T-helper 1 cell treated with Interleukin-12 subunit alpha and Interleukin-12 subunit beta and Interleukin-4 antibody, amounts not matched to agents 30 ng/mL and 1 ng/mL, for 36 hours (primary cell): Measurements from ENCODE around the gene LRP2. TPM values are rescaled to one million over a fixed set of nuclear protein-coding genes. Genes with fewer than 3 reads are reported as not detected.
"Not testable (repeated sequence)": the region's sequence is repeated elsewhere in the genome, so short reads cannot be mapped to it uniquely, and the experiment has no call there.

ENCODE experiments used
- intact Hi-C: fragments of 100-400 bp; cut with micrococcal nuclease; formaldehyde crosslinking; loops from one replicate; pipeline ENCODE4 v1.15.1; 2024
- total RNA-seq: library from RNA; stranded (reverse); gene quantifications from 2 replicates; pipeline ENCODE4 v1.2.3, GENCODE V29; 2022

LRP2 gene
- total RNA-seq, 1 donor from 2014 or later, result not detected

DNA sequence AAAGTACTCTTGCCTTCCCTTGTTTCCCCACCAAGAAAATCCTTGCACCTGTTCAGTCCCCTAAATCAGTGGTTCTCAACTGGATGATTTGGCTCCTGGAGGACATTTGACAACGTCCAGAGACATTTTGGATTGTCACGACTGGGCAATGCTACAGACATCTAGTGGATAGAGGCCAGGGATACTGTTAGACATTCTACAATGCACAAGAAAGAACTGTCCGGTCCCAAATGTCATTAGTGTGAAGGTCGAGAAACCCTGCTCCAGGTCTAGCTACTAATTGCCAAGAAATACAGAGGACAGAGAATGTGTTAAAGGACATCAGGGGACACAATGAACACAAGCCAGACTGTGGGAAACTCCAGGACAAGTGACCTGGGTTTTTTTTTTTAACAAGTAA lies 60.0 kb downstream of the LRP2 start:
- intact Hi-C loops, result no loop called here

GRCh38 chr2:169301596-169302335 lies 60.6 kb downstream of the LRP2 start:
- intact Hi-C loops, result no loop called here

GRCh38 chr2:169300636-169301530 lies 61.5 kb downstream of the LRP2 start:
- intact Hi-C loops, result no loop called here

- intact Hi-C loops, result no loop called here
Observed at GRCh38 chr2:169298007-169298406, 64.3 kb downstream of the LRP2 start.

DNA sequence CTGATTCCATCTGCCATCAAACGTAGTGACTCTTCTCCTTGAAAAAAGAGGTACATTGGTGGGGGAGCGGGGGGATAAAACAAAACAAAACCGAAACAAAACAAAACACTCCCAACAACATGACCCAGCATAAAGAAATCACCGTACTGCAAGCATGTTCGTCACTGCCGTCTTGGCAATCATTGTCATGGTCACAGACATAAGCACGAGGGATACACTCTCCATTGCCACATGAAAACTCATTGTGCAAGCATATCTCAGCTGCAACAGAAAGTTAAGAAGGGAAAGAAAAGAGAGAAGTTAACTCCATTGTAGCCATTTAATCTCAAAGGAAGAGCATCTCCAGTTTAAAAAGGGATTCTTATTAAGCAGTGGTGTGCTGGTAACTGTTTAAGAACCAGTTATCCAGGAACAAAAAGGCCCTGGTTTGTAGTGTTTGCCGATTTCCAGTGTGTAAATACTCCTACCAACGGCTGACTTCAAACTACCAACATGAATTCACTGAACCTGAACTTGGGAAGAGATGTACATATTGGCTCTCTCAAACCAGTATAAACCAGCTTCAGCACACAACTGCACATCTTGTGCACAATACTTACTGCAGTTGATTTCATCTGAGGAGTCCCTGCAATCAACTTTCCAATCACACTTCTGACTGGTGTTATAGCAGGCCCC lies 68.2 kb downstream of the LRP2 start:
- intact Hi-C loops, result no loop called here

GRCh38 chr2:169291517-169291916 lies 70.8 kb downstream of the LRP2 start:
- intact Hi-C loops, result no loop called here

DNA sequence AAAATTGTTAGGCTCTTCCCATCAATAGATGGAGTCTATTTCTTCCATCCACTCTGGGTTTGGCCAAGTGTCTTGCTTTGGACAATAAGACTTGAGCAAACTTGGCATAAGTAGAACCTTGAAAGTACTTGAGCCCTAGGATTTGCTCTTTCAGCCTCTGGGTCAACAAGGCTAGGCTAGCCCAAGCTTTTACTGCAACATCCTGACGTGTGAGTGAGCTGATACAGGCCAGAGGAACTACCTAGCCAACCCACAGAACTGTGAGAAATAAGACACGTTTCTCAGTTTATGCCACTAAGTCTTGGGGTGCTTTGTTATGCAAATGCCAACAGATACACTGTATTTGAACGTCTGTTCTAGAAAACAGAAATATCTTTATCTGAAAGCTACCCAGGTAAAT lies 71.9 kb downstream of the LRP2 start:
- intact Hi-C loops, result no loop called here

DNA sequence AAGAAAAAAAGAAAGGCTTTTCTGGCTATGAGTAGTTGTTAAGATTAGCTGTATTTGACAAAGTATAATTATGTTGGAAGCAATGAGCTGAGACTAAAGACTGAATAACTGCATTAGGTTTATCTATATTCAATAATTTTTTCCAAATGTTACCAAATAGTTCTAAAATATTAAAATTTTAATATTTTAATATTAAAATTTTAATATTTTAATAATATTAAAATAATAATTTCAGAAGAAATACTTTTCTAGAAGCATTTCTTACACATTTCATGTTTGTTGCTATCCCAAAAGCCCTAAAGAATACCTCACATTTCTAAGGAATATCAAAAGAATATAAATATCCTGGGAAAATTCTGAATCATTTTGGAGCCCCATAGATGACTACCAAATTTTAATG lies 74.7 kb downstream of the LRP2 start:
- intact Hi-C loops, result no loop called here

- intact Hi-C loops, result no loop called here
Observed at GRCh38 chr2:169286624-169287231, 75.6 kb downstream of the LRP2 start.

GRCh38 chr2:169285531-169286235 lies 76.7 kb downstream of the LRP2 start:
- intact Hi-C loops, result no loop called here

DNA sequence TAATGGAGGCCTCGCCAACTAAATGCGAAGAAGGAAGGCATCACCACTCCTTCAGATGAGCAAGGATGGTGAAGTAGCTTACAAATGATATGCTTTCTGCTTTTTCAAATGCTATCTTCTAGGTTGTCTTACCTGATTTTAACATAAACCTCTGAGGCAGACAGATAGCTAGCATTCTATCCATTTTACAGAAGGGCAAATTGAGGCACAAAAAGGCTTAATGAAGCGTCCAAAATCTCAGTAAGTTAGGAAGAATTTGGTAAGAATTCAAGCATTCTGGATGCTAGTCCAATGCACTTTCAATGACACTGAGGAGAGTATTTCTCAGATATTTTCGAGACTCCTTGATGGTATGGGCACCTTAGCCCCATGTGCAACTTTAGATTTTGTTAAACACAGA lies 81.8 kb downstream of the LRP2 start:
- intact Hi-C loops, result no loop called here

DNA sequence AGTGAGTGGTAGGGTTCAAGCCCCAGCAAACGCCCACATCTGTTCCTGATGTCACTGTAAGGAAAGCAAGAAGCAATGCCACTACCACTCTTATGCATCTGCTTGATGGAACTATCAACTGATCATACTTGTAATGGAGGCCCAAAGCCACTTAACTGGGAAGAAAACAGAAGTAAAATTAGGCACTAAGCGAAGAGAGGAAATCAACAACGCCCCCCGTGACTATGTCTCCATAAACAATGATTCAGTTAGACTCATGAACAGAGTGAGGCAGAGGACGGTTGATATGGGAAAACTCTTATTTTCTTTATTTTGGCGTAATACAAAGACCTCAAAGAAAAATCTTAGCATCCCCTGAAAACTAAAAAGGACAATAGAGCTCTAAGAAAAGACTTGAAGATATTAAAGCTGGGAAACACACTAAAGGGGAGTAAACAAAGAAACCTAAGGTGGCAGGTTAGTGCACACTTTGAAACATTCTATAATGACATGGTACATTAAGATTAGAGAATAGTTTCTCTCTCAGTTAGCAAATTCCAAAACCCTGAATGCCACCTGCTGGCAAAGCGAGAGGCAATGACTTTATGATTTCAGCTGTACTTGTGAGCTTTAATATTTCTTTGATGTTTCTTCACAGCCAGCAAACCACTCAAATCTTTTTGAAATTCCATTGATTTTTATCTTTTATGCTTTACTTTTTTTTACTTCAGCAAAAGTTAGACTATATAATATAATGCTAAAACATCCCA lies 86.5 kb downstream of the LRP2 start:
- intact Hi-C loops, result loop anchor here (1.0 to 5.0 kb wide), 2 partner anchors 169 to 315 kb away; no protein-coding TSS in a partner anchor

GRCh38 chr2:169272010-169272409 lies 90.3 kb downstream of the LRP2 start:
- intact Hi-C loops, result no loop called here

DNA sequence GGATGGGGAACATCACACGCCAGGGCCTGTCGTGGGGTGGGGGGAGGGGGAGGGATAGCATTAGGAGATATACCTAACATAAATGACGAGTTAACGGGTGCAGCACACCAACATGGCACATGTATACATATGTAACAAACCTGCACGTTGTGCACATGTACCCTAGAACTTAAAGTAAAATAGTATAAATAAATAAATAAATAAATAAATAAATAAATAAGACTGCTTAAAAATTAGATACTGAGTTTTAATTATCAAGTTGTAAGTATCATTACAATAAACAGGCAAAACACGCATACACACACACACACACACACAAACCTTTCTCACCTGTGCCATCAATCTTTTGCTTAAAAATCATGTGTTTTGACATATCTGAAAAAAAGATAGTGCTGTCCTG lies 91.8 kb downstream of the LRP2 start:
- intact Hi-C loops, result not testable (repeated sequence)

DNA sequence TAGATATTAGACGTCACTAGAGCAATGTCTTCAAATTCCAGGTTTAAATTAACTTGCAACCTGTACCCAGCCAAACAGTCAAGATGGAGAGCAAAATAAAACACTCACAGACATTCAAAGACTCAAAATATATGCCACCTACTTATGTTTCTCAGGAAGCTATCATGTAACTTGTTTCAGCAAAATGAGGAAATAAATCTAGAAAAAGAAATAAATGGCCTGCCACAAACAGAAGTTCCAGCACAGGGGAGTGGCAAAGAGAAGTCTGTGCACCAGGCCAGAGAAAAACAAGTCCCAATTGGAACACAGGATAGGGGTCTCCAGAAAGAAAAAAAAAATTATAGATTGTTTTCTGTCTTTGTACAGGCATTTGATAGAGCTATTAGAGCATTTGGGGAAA lies 96.7 kb downstream of the LRP2 start:
- intact Hi-C loops, result no loop called here

DNA sequence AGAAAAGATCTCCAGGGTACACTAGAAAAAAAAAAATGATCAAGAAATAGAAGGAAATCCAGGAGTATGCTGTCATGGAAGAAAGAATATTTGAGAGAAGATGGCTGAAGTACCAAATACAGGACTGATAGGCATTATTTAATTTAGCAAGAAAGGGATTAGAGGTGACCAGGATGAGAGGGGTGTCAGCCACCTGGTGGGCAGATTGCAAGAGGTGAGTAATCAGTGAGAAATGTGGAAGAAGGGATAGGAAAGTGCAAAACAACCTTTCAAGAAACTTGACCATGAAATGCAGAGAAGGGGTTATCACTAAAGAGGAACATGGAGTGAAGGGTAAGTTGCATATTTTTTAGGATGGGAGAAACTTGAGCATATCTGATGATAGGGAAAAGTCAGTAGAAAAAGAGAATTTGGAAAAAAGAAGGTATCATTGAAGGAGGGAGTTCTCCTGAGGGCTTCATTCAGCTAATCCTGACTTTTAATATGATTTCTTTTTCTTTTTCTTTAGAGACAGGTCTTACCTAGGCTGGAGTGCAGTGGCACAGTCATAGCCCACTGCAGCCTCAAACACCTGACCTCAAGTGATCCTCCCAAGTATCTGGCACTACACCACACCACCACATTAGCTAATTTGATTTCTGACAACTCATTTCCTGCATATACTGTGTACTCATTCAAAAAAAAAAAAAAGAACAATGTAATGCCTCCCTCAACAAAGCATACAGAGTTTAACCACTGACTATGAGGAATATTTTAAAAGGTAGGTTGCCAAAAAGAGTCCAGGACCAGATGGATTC lies 101.3 kb downstream of the LRP2 start:
- intact Hi-C loops, result no loop called here

DNA sequence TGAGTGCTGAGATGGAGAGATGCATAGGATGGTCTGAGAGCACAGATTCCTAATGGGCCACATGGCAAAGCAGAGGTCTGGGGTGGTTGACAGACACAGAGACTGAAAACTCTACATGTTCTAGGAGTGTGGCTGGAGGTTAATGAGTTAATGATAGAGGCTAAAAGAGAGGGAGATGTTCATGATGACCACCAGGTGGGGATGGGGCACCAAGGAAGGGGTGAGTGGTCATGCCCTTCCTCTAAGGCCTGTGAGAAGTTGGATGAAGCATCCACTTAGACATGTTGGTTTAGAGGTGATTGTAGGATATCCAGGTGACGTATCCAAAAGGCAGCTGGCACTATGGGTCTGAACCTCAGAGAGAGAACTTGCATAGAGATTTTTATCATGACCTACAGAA lies 102.1 kb downstream of the LRP2 start:
- intact Hi-C loops, result no loop called here

DNA sequence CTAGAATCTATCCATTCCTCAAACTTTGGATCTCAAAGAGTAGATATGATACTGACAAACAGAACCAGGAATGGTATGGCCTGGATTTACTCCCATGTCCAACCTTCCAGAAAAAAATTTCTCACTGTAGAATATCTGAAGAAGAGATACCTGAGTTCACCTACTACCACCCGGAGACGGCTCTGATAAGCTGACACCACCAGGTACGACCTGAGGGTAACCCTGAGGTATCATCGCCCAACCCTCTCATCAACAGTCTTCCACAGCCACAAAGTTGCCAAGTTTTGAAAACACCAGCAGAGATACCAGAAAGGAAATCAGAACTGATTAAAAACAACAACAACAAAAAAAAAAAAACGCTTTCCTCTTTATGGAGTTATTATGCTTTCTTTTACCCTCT lies 102.9 kb downstream of the LRP2 start:
- intact Hi-C loops, result no loop called here

- intact Hi-C loops, result no loop called here
Observed at GRCh38 chr2:169258045-169258601, 104.2 kb downstream of the LRP2 start.
